HG02763 (cell line): ENCODE data around the gene MOXD1.

Source experiments
- ATAC-seq: cut with Tn5 transposase; IDR thresholded peaks from one replicate; pipeline ENCODE4 v1.9.1; 2021; ENCODE audit warnings: mild to moderate bottlenecking, moderate library complexity; ENCODE audit not compliant: unreplicated experiment

MOXD1 gene

GRCh38 chr6:132400883-132401617 lies at the start of gene MOXD1:
TSS of gene MOXD1 (minus strand) at chr6:132401475. CDS start at chr6:132401426, 49 bp downstream.
- ATAC-seq: peak; percentile 55

- no peak for ATAC-seq
These were observed 45.6 kb upstream of the MOXD1 start for GRCh38 chr6:132446855-132447241.

GRCh38 chr6:132446141-132446854 lies 45.0 kb upstream of the MOXD1 start:
- no peak for ATAC-seq

- no peak for ATAC-seq
These were observed 44.1 kb upstream of the MOXD1 start for GRCh38 chr6:132445201-132445951.

GRCh38 chr6:132443206-132443605 lies 41.9 kb upstream of the MOXD1 start:
- no peak for ATAC-seq

GRCh38 chr6:132430110-132430509 lies 28.8 kb upstream of the MOXD1 start:
- no peak for ATAC-seq

- ATAC-seq: no peak
These were observed 23.9 kb upstream of the MOXD1 start for GRCh38 chr6:132425176-132425575.

GRCh38 chr6:132423839-132424238 lies 22.6 kb upstream of the MOXD1 start:
- no peak for ATAC-seq

- ATAC-seq: no peak
These were observed 17.1 kb upstream of the MOXD1 start for GRCh38 chr6:132418235-132418965.

GRCh38 chr6:132414761-132415160 lies 13.5 kb upstream of the MOXD1 start:
- no peak for ATAC-seq

GRCh38 chr6:132414322-132414721 lies 13.0 kb upstream of the MOXD1 start:
- ATAC-seq: no peak

- ATAC-seq: no peak
These were observed 12.2 kb upstream of the MOXD1 start for GRCh38 chr6:132413499-132413802.

GRCh38 chr6:132412656-132413498 lies 11.6 kb upstream of the MOXD1 start:
- ATAC-seq: no peak

- no peak for ATAC-seq
These were observed 10.0 kb upstream of the MOXD1 start for GRCh38 chr6:132411296-132411695.

GRCh38 chr6:132410830-132411229 lies 9.6 kb upstream of the MOXD1 start:
- no peak for ATAC-seq

GRCh38 chr6:132405143-132405915 lies 4.1 kb upstream of the MOXD1 start:
- ATAC-seq: peak; percentile 40

- ATAC-seq: peak; percentile 2
These were observed 3.5 kb upstream of the MOXD1 start for GRCh38 chr6:132404736-132405135.

- no peak for ATAC-seq
These were observed 3.1 kb upstream of the MOXD1 start for GRCh38 chr6:132404330-132404729.

- ATAC-seq: no peak
These were observed 477 bp upstream of the MOXD1 start for GRCh38 chr6:132401618-132402285.
